ENCODE measurements around the gene MSS51. TPM values are rescaled to one million over a fixed set of nuclear protein-coding genes. Genes with fewer than 3 reads are reported as not detected.

Gene MSS51
- total RNA-seq, 1 experiment from 2014 or later = 2.1 TPM

DNA sequence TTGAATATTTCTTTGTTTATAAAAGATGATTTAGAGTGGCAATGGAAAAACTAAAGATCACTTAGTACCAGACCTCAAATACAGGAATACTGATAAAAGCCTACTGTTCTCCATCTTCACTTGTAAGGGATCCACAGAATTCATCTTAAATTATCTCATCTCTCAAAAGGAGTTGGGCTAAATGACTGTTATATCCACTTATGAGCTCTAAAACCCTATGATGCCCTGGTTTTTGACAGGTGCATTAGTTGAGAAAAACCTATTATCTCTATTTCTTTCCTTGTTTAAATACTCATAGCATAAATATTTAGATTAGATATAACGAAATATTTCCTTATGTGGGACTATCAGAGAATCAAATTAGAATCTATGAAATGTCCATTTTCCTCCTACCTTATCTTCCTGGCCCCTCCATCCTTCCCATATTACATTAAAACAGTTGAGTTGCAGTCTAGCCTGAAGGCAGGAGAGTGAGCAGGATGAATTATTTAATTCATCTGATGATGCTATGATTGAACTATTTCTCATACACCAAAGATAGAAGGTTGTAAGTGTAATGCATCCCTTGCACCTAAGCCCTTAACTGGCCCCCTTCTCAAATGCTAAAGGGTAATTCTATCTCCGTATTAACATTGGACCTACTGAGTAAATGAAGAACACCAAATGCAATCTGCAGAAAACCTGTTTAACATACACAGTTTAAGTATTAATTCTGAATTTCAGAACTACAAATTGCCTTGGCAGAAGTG, 32.8 kb upstream of the MSS51 start:
- POLR2A ChIA-PET = no interaction called here
- H3K27me3 ChIP-seq (replicated peaks; ENCODE audit: control insufficient read depth, insufficient read depth, low read length) = no peaks in the 10 kb centered on the region
- H3K36me3 ChIP-seq (ENCODE audit: control insufficient read depth, insufficient read depth, low read length) = no peaks in the 10 kb centered on the region
- Mint-ChIP-seq H3K4me3 (ENCODE audit: unreplicated experiment) (no peak overlapping the region), H3K36me3 (ENCODE audit: insufficient read depth, unreplicated experiment) (peaks cover 24% of the 10 kb centered on the region), H3K4me1 (ENCODE audit: low read depth, unreplicated experiment) (no peaks in the 10 kb centered on the region), H3K27ac (ENCODE audit: unreplicated experiment) (no peak overlapping the region), H3K27me3 (ENCODE audit: insufficient read depth, unreplicated experiment) (no peaks in the 10 kb centered on the region), H3K9me3 (ENCODE audit: unreplicated experiment) (no peaks in the 10 kb centered on the region)
- no peaks in the 10 kb centered on the region for H3K9me3 ChIP-seq
- DNase-seq = no peak
- H3K4me1 ChIP-seq = no peaks in the 10 kb centered on the region
- TF ChIP-seq, protein P1, sequence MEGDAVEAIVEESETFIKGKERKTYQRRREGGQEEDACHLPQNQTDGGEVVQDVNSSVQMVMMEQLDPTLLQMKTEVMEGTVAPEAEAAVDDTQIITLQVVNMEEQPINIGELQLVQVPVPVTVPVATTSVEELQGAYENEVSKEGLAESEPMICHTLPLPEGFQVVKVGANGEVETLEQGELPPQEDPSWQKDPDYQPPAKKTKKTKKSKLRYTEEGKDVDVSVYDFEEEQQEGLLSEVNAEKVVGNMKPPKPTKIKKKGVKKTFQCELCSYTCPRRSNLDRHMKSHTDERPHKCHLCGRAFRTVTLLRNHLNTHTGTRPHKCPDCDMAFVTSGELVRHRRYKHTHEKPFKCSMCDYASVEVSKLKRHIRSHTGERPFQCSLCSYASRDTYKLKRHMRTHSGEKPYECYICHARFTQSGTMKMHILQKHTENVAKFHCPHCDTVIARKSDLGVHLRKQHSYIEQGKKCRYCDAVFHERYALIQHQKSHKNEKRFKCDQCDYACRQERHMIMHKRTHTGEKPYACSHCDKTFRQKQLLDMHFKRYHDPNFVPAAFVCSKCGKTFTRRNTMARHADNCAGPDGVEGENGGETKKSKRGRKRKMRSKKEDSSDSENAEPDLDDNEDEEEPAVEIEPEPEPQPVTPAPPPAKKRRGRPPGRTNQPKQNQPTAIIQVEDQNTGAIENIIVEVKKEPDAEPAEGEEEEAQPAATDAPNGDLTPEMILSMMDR (IDR thresholded peaks at IDR 0.05; ENCODE audit: insufficient read depth in 1 of 2, low read depth in 1 of 2, low read length in 1 of 2, severe bottlenecking in 1 of 2, unreplicated experiment in 1 of 2) = no peak
- intact Hi-C loops (cut with micrococcal nuclease; ENCODE audit: unreplicated experiment) = no loop called here
- no TSS peak for BruUV-seq (replicated peaks)
- CTCF ChIA-PET = no interaction called here
- no peak overlapping the region for H3K4me3 ChIP-seq (ENCODE audit: low read depth, low read length)

DNA sequence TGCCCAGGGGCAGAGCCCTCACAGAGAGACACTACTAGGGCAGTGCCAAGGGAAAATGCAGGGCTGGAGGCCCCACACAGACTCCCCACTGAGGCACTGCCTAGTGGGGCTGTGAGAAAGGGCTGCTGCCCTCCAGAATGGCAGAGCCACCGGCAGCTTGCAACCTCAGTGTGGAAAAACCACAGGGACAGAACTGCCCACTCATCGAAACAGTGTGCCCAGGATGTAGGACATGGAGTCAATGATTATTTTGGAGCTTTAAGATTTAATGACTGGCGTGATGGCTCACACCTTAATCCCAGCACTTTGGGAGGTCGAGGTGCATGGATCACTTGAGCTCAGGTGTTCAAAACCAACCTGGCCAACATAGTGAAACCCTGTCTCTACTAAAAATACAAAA, 27.5 kb upstream of the MSS51 start:
- CTCF ChIA-PET = no interaction called here
- TF ChIP-seq, protein P1 (IDR thresholded peaks at IDR 0.05; ENCODE audit: insufficient read depth in 1 of 2, low read depth in 1 of 2, low read length in 1 of 2, severe bottlenecking in 1 of 2, unreplicated experiment in 1 of 2) = no peak
- Mint-ChIP-seq H3K27ac (ENCODE audit: unreplicated experiment) (no peak overlapping the region), H3K27me3 (ENCODE audit: insufficient read depth, unreplicated experiment) (no peaks in the 10 kb centered on the region), H3K36me3 (ENCODE audit: insufficient read depth, unreplicated experiment) (peaks cover 11% of the 10 kb centered on the region), H3K4me1 (ENCODE audit: low read depth, unreplicated experiment) (no peaks in the 10 kb centered on the region), H3K9me3 (ENCODE audit: unreplicated experiment) (no peaks in the 10 kb centered on the region), H3K4me3 (ENCODE audit: unreplicated experiment) (no peak overlapping the region)
- POLR2A ChIA-PET = interaction anchor here (0.6 kb wide), 1 partner anchor 213 kb away, joined by 3 read pairs; no protein-coding TSS in a partner anchor
- no peaks in the 10 kb centered on the region for H3K4me1 ChIP-seq
- H3K27me3 ChIP-seq (replicated peaks; ENCODE audit: control insufficient read depth, insufficient read depth, low read length) = no peaks in the 10 kb centered on the region
- H3K4me3 ChIP-seq (ENCODE audit: low read depth, low read length) = no peak overlapping the region
- intact Hi-C loops (cut with micrococcal nuclease; ENCODE audit: unreplicated experiment) = no loop called here
- no TSS peak for BruUV-seq (replicated peaks)
- DNase-seq = no peak
- no peaks in the 10 kb centered on the region for H3K9me3 ChIP-seq
- no peaks in the 10 kb centered on the region; the same call in 1 of the 2 replicates for H3K36me3 ChIP-seq (ENCODE audit: control insufficient read depth, insufficient read depth, low read length)

DNA sequence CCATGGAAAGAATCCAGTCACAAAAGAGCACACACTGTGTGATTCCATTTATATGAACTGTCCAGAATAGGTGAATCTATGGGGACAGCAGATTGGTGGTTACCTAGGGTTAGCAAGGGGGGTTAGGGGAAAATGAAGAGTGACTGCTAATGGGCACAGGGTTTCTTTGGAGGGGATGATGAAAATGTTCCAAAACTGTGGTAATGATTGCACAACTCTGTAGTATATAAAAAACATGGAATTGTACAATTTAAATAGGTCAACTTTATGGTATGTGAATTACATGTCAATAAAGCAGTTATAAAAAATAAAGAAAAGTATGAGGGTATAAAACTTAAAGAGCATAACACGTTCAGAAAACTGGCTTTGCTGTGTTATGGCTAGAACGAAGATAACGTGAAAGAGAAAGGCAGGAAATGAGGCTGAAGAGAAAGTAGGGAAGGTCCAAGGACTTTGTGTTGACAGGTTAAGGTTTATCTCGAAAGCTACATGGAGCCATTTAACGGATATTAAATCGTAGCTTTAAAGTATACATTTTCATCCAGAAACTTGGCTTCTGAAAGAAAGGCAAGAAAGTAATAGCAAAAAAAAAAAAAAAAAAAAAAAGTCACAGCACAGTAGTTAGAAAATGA, 26.4 kb upstream of the MSS51 start:
- POLR2A ChIA-PET = no interaction called here

More for the DNA sequence above, 26.4 kb upstream of the MSS51 start:
- intact Hi-C loops (cut with micrococcal nuclease; ENCODE audit: unreplicated experiment) = no loop called here
- no peaks in the 10 kb centered on the region for H3K27me3 Mint-ChIP-seq (ENCODE audit: insufficient read depth, unreplicated experiment)
- H3K4me3 ChIP-seq (ENCODE audit: low read depth, low read length) = no peak overlapping the region
- no peaks in the 10 kb centered on the region for H3K27me3 ChIP-seq (replicated peaks; ENCODE audit: control insufficient read depth, insufficient read depth, low read length)
- no TSS peak for BruUV-seq (replicated peaks)
- no peaks in the 10 kb centered on the region for H3K9me3 Mint-ChIP-seq (ENCODE audit: unreplicated experiment)
- no peaks in the 10 kb centered on the region for H3K4me1 Mint-ChIP-seq (ENCODE audit: low read depth, unreplicated experiment)
- TF ChIP-seq, protein P1 (IDR thresholded peaks at IDR 0.05; ENCODE audit: insufficient read depth in 1 of 2, low read depth in 1 of 2, low read length in 1 of 2, severe bottlenecking in 1 of 2, unreplicated experiment in 1 of 2) = no peak
- DNase-seq = no peak
- no peak overlapping the region for H3K27ac Mint-ChIP-seq (ENCODE audit: unreplicated experiment)
- H3K4me1 ChIP-seq = no peaks in the 10 kb centered on the region
- H3K4me3 Mint-ChIP-seq (ENCODE audit: unreplicated experiment) = no peak overlapping the region
- CTCF ChIA-PET = interaction anchor here (0.6 kb wide), 1 partner anchor 84 kb away, joined by 3 read pairs; no protein-coding TSS in a partner anchor
- H3K36me3 Mint-ChIP-seq (ENCODE audit: insufficient read depth, unreplicated experiment) = peaks cover 11% of the 10 kb centered on the region
- H3K9me3 ChIP-seq = no peaks in the 10 kb centered on the region
- no peaks in the 10 kb centered on the region; the same call in 1 of the 2 replicates for H3K36me3 ChIP-seq (ENCODE audit: control insufficient read depth, insufficient read depth, low read length)

All from Caco-2 (cell line).